HG03095 (cell line): ENCODE data around the gene DNAJB8.

Experiments
- ATAC-seq: cut with Tn5 transposase; IDR thresholded peaks from one replicate; pipeline ENCODE4 v1.9.1; 2021; ENCODE audit warnings: moderate library complexity; ENCODE audit not compliant: unreplicated experiment

The DNAJB8 gene

GRCh38 chr3:128413413-128414205 is 53.1 kb downstream of the DNAJB8 start:
- no peak for ATAC-seq

GRCh38 chr3:128413003-128413370 is 53.7 kb downstream of the DNAJB8 start:
- no peak for ATAC-seq
